ENCODE results near the gene TNFSF11. TPM values are rescaled to one million over a fixed set of nuclear protein-coding genes. Genes with fewer than 3 reads are reported as not detected.

TNFSF11 gene
- total RNA-seq, 1 donor from 2014 or later: not detected

- intact Hi-C loops (cut with DNase I): no loop called here
- TF ChIP-seq CTCF (IDR thresholded peaks at IDR 0.05): no peak
- no peak for DNase-seq (ENCODE audit: low spot score in 2 of 2)
Observed at GRCh38 chr13:42532561-42533335, 41.2 kb upstream of the TNFSF11 start.

GRCh38 chr13:42533336-42533591, 40.7 kb upstream of the TNFSF11 start:
- H3K36me3 ChIP-seq: no peaks in the 10 kb centered on the region
- intact Hi-C loops (cut with DNase I): no loop called here
- no peaks in the 10 kb centered on the region for H3K9me3 ChIP-seq
- DNase-seq (ENCODE audit: low spot score in 2 of 2): no peak
- no peaks in the 10 kb centered on the region for H3K27me3 ChIP-seq
- no peak for TF ChIP-seq CTCF (IDR thresholded peaks at IDR 0.05)
- H3K27ac ChIP-seq: no peak overlapping the region
- no peak overlapping the region for H3K4me3 ChIP-seq
- no peaks in the 10 kb centered on the region for H3K4me1 ChIP-seq

More at GRCh38 chr13:42532561-42533335, 41.2 kb upstream of the TNFSF11 start:
- Histone ChIP-seq H3K4me1 (no peaks in the 10 kb centered on the region), H3K27me3 (no peaks in the 10 kb centered on the region), H3K9me3 (no peaks in the 10 kb centered on the region), H3K27ac (no peak overlapping the region), H3K4me3 (no peak overlapping the region), H3K36me3 (no peaks in the 10 kb centered on the region)

DNA sequence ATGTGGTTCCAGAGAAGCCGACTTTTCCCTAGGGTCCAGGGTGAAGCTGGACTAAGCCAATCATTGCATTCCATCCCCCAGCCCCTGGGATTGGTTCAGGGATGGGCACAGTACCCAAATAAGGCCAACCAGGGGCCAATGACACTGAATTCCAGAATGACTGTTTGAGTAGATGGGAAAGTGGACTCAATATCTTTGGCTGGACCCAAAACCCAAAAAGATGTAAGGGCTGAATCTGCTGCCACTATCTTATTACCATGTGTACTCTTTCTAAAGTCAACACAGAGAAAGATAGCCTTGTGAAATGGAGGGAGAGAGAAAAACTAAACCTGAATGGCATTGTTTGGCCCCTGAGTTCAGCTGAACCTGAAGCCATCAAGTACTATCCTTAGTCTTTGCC, 39.2 kb upstream of the TNFSF11 start:
- no peaks in the 10 kb centered on the region for H3K4me1 ChIP-seq
- H3K4me3 ChIP-seq: no peak overlapping the region
- H3K36me3 ChIP-seq: no peaks in the 10 kb centered on the region
- H3K9me3 ChIP-seq: no peaks in the 10 kb centered on the region
- no peak for DNase-seq (ENCODE audit: low spot score in 2 of 2)
- no peak for TF ChIP-seq CTCF (IDR thresholded peaks at IDR 0.05)
- H3K27ac ChIP-seq: no peak overlapping the region
- intact Hi-C loops (cut with DNase I): no loop called here
- H3K27me3 ChIP-seq: no peaks in the 10 kb centered on the region

GRCh38 chr13:42538996-42539395, 35.0 kb upstream of the TNFSF11 start:
- intact Hi-C loops (cut with DNase I): no loop called here
- no peaks in the 10 kb centered on the region for H3K27me3 ChIP-seq
- no peak for TF ChIP-seq CTCF (IDR thresholded peaks at IDR 0.05)

DNA sequence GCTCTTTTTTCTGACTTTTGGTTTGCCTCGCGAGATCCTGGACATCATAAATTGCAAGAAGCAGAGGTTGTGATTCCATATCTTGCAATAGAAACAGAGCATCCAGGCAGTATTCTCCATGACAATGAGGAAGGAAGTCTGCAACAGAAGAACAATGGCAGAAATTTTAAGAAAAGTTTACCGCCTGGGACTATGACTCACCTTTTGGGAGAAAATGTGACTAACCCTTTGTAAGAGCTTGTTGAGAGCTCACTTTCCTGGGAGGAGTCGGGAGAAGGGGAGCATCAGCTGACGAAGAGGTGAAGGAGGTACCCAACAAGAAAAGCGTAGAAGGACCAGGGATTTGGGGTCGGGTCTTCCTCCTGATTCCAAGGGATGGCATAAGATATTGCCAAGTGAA, 34.3 kb upstream of the TNFSF11 start:
- intact Hi-C loops (cut with DNase I): no loop called here
- no peak for TF ChIP-seq CTCF (IDR thresholded peaks at IDR 0.05)

More at GRCh38 chr13:42538996-42539395, 35.0 kb upstream of the TNFSF11 start:
- H3K36me3 ChIP-seq: no peaks in the 10 kb centered on the region
- no peak overlapping the region for H3K4me3 ChIP-seq
- no peaks in the 10 kb centered on the region for H3K9me3 ChIP-seq
- H3K27ac ChIP-seq: no peak overlapping the region
- no peak for DNase-seq (ENCODE audit: low spot score in 2 of 2)
- no peaks in the 10 kb centered on the region for H3K4me1 ChIP-seq

More for the DNA sequence above, 34.3 kb upstream of the TNFSF11 start:
- H3K4me3 ChIP-seq: no peak overlapping the region
- H3K4me1 ChIP-seq: no peaks in the 10 kb centered on the region
- H3K27me3 ChIP-seq: no peaks in the 10 kb centered on the region
- no peaks in the 10 kb centered on the region for H3K9me3 ChIP-seq
- no peaks in the 10 kb centered on the region for H3K36me3 ChIP-seq
- no peak for DNase-seq (ENCODE audit: low spot score in 2 of 2)
- no peak overlapping the region for H3K27ac ChIP-seq
